GM23338 (cell line): Measurements from ENCODE around the gene TMEM163. TPM values are rescaled to one million over a fixed set of nuclear protein-coding genes. Genes with fewer than 3 reads are reported as not detected.

Experiments used
- ATAC-seq: fragments of 200-7000 bp; cut with Tn5 transposase; 3 replicates; pipeline ENCODE4 v1.9.1; 2020
- DNase-seq: peaks from one replicate; pipeline ENCODE4 v3.0.0-alpha.2; 2015; ENCODE audit warnings: low spot score
- H2AFZ ChIP-seq: fragments of 200-600 bp; sonication (generic); 2 replicates; pipeline ENCODE4 v1.8.0; 2016; ENCODE audit warnings: antibody characterized with exemption, mild to moderate bottlenecking, moderate library complexity
- H3F3A ChIP-seq: fragments of 200-600 bp; sonication (generic); replicated peaks from 2 replicates; pipeline ENCODE4 v1.8.0; 2017; ENCODE audit warnings: antibody characterized with exemption, mixed run types, low read depth
- H3K27ac ChIP-seq: fragments of 200-600 bp; sonication (generic); 2 replicates; pipeline ENCODE4 v1.6.1; 2016; ENCODE audit warnings: low read depth
- H3K27me3 ChIP-seq: fragments of 200-600 bp; sonication (generic); 2 replicates; pipeline ENCODE4 v1.8.0; 2016; ENCODE audit warnings: mild to moderate bottlenecking, mixed run types, moderate library complexity; ENCODE audit not compliant: insufficient read depth
- H3K36me3 ChIP-seq: fragments of 200-600 bp; sonication (generic); 2 replicates; pipeline ENCODE4 v1.8.0; 2016; ENCODE audit warnings: mild to moderate bottlenecking; ENCODE audit not compliant: insufficient read depth
- H3K4me1 ChIP-seq: fragments of 200-600 bp; sonication (generic); 2 replicates; pipeline ENCODE4 v1.8.0; 2016; ENCODE audit warnings: mild to moderate bottlenecking, moderate library complexity; ENCODE audit not compliant: insufficient read depth
- H3K4me2 ChIP-seq: fragments of 200-600 bp; sonication (generic); 2 replicates; pipeline ENCODE4 v1.7.1; 2017; ENCODE audit warnings: mixed run types
- H3K4me3 ChIP-seq: fragments of 200-600 bp; sonication (generic); 2 replicates; pipeline ENCODE4 v1.6.1; 2016; ENCODE audit warnings: mixed run types
- H3K79me2 ChIP-seq: fragments of 200-600 bp; sonication (generic); replicated peaks from 2 replicates; pipeline ENCODE4 v1.8.0; 2017; ENCODE audit warnings: mild to moderate bottlenecking; ENCODE audit not compliant: insufficient read depth
- H3K9me2 ChIP-seq: fragments of 200-600 bp; sonication (generic); 2 replicates; pipeline ENCODE4 v1.8.0; 2017; ENCODE audit not compliant: insufficient read depth
- H4K20me1 ChIP-seq: fragments of 200-600 bp; sonication (generic); replicated peaks from 2 replicates; pipeline ENCODE4 v1.8.0; 2017; ENCODE audit warnings: mild to moderate bottlenecking; ENCODE audit not compliant: insufficient read depth
- H3K27ac Mint-ChIP-seq: 2 replicates; pipeline ENCODE4 v1.8.0; 2020; ENCODE audit warnings: inconsistent platforms, mild to moderate bottlenecking, moderate library complexity, mixed read lengths
- H3K27me3 Mint-ChIP-seq: 3 replicates; pipeline ENCODE4 v1.8.0; 2022; ENCODE audit warnings: low read depth, mild to moderate bottlenecking, moderate library complexity, mixed read lengths, inconsistent platforms; ENCODE audit not compliant: insufficient read depth, poor library complexity
- H3K36me3 Mint-ChIP-seq: 3 replicates; pipeline ENCODE4 v1.8.0; 2021; ENCODE audit warnings: low read depth, mild to moderate bottlenecking, inconsistent platforms, moderate library complexity, mixed read lengths
- H3K4me1 Mint-ChIP-seq: 3 replicates; pipeline ENCODE4 v1.8.0; 2020; ENCODE audit warnings: mild to moderate bottlenecking, inconsistent platforms, mixed read lengths
- H3K4me3 Mint-ChIP-seq: 3 replicates; pipeline ENCODE4 v1.8.0; 2021; ENCODE audit warnings: moderate library complexity, mild to moderate bottlenecking, inconsistent platforms, mixed read lengths
- H3K9me3 Mint-ChIP-seq: 3 replicates; pipeline ENCODE4 v1.8.0; 2020; ENCODE audit warnings: moderate library complexity, mild to moderate bottlenecking, inconsistent platforms, mixed read lengths
- CREB1 ChIP-seq: fragments of 250-450 bp; sonication (Bioruptor Pico); IDR thresholded peaks from 2 replicates; pipeline ENCODE4 v1.5.0; 2020; ENCODE audit warnings: low read depth, mild to moderate bottlenecking, moderate library complexity
- CTCF ChIP-seq, 2 experiments: fragments of 200-600 bp in 1 of 2; sonication (generic) in 1 of 2; conservative IDR thresholded peaks; 2 replicates each; pipeline versions ENCODE4 v1.5.1 to v1.6.1; 2016 to 2017; ENCODE audit warnings: antibody characterized with exemption in 2 of 2, low read depth in 2 of 2, mild to moderate bottlenecking in 2 of 2, moderate library complexity in 1 of 2
- ETS1 ChIP-seq: IDR thresholded peaks from 2 replicates; pipeline ENCODE4 v1.6.1; 2016; ENCODE audit warnings: antibody characterized with exemption
- EZH2 ChIP-seq: fragments of 200-600 bp; sonication (generic); IDR thresholded peaks from one replicate; pipeline ENCODE4 v1.8.0; 2017; ENCODE audit warnings: antibody characterized with exemption, mild to moderate bottlenecking, low read depth; ENCODE audit not compliant: unreplicated experiment
- EZH2phosphoT487 ChIP-seq: fragments of 200-600 bp; sonication (generic); IDR thresholded peaks from one replicate; pipeline ENCODE4 v1.8.1; 2018; ENCODE audit warnings: antibody characterized with exemption; ENCODE audit not compliant: unreplicated experiment
- JUNB ChIP-seq: IDR thresholded peaks from one replicate; pipeline ENCODE4 v1.6.1; 2016; ENCODE audit warnings: antibody characterized with exemption; ENCODE audit not compliant: unreplicated experiment
- NANOG ChIP-seq: IDR thresholded peaks from 2 replicates; pipeline ENCODE4 v1.6.1; 2016; ENCODE audit warnings: antibody characterized with exemption, borderline replicate concordance
- POLR2AphosphoS5 ChIP-seq: IDR thresholded peaks from 2 replicates; pipeline ENCODE4 v1.6.1; 2016; ENCODE audit warnings: antibody characterized with exemption, low read depth
- REST ChIP-seq: IDR thresholded peaks from one replicate; pipeline ENCODE4 v1.6.1; 2018; ENCODE audit warnings: antibody characterized with exemption; ENCODE audit not compliant: unreplicated experiment
- STAT1 ChIP-seq: IDR thresholded peaks from one replicate; pipeline ENCODE4 v1.6.1; 2016; ENCODE audit warnings: antibody characterized with exemption; ENCODE audit not compliant: unreplicated experiment
- ZNF114 ChIP-seq: fragments of 250-450 bp; sonication (Bioruptor Pico); IDR thresholded peaks from 2 replicates; pipeline ENCODE4 v1.5.0; 2020; ENCODE audit warnings: mild to moderate bottlenecking, moderate library complexity
- ZNF331 ChIP-seq: fragments of 250-450 bp; sonication (Bioruptor Pico); IDR thresholded peaks from 2 replicates; pipeline ENCODE4 v1.5.0; 2020; ENCODE audit warnings: low read depth, mild to moderate bottlenecking, moderate library complexity
- ZNF462 ChIP-seq: fragments of 250-450 bp; sonication (Bioruptor Pico); IDR thresholded peaks from 2 replicates; pipeline ENCODE4 v1.5.0; 2020; ENCODE audit warnings: mild to moderate bottlenecking, moderate library complexity
- polyA plus RNA-seq: library from polyadenylated mRNA; unstranded; fragments of >200 nt; fragmentation: Nextera tagmentation; extraction: Ambion mirVana; gene quantifications from 2 replicates; pipeline ENCODE4 v1.2.1, GENCODE V29; 2016
- total RNA-seq: library from RNA; depleted of rRNA; stranded (reverse); fragments of >200 nt; shearing (Covaris generic); gene quantifications from 2 replicates; pipeline ENCODE4 v1.2.3, GENCODE V29; 2014

Gene TMEM163
- total and polyA plus RNA-seq, 2 experiments from 2014 or later, result 1.1 to 1.8 TPM

GRCh38 chr2:134436706-134437105 is 282.1 kb downstream of the TMEM163 start:
- H3K4me3 Mint-ChIP-seq, result no peak overlapping the region
- DNase-seq (no peak), ATAC-seq (no peak)
- H3K27ac Mint-ChIP-seq, result no peak overlapping the region
- no peaks in the 10 kb centered on the region for H3K9me3 Mint-ChIP-seq
- TF ChIP-seq ZNF114 (CRISPR knock-in tag) (no peak), REST (no peak), ZNF462 (no peak), CTCF (conservative IDR thresholded peaks at IDR 0.05; ENCODE audit: low read depth in 2 of 2) (no peak), EZH2 (no peak), EZH2phosphoT487 (no peak), POLR2AphosphoS5 (no peak), CREB1 (CRISPR knock-in tag) (no peak), ZNF331 (CRISPR knock-in tag) (no peak), ETS1 (no peak), STAT1 (no peak), NANOG (no peak), JUNB (no peak)
- Histone ChIP-seq H3K36me3 (no peaks in the 10 kb centered on the region), H3F3A (no peaks in the 10 kb centered on the region), H3K27me3 (peaks cover 17% of the 10 kb centered on the region), H3K9me2 (no peaks in the 10 kb centered on the region), H4K20me1 (peaks cover 12% of the 10 kb centered on the region), H3K27ac (no peak overlapping the region), H3K4me1 (peaks cover 5% of the 10 kb centered on the region; the same call in 1 of the 2 replicates), H2AFZ (no peak overlapping the region), H3K79me2 (no peaks in the 10 kb centered on the region), H3K4me3 (no peak overlapping the region), H3K4me2 (no peak overlapping the region)
- peaks cover 7% of the 10 kb centered on the region for H3K4me1 Mint-ChIP-seq
- H3K36me3 Mint-ChIP-seq, result no peaks in the 10 kb centered on the region; the same call in 1 of the 3 replicates
- H3K27me3 Mint-ChIP-seq, result no peaks in the 10 kb centered on the region
